ENCODE results near the gene CAMK2A.

DNA sequence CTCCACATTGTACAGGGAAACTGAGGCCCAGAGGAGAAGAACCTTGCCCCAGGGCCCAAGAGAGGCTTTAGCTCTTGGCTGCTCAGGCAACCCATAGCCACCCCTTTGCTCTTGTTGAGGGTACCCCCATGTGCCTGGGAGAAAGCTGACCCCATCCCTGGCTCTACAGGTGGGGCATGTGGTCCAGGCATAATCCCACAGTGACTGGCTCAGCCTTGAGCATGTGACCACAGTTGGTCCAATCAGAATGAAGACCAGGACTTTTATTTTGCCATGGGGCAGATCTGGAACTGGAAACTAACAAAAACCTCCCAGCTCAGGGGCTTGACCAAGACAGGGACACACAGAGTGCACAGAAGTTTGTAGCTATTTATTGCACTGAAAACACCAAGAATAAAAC is 70.4 kb downstream of the CAMK2A start:
- TF ChIP-seq, protein P1, sequence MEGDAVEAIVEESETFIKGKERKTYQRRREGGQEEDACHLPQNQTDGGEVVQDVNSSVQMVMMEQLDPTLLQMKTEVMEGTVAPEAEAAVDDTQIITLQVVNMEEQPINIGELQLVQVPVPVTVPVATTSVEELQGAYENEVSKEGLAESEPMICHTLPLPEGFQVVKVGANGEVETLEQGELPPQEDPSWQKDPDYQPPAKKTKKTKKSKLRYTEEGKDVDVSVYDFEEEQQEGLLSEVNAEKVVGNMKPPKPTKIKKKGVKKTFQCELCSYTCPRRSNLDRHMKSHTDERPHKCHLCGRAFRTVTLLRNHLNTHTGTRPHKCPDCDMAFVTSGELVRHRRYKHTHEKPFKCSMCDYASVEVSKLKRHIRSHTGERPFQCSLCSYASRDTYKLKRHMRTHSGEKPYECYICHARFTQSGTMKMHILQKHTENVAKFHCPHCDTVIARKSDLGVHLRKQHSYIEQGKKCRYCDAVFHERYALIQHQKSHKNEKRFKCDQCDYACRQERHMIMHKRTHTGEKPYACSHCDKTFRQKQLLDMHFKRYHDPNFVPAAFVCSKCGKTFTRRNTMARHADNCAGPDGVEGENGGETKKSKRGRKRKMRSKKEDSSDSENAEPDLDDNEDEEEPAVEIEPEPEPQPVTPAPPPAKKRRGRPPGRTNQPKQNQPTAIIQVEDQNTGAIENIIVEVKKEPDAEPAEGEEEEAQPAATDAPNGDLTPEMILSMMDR (IDR thresholded peaks at IDR 0.05): no peak
- no peak for TF ChIP-seq POLR2A (IDR thresholded peaks at IDR 0.05)

All from testis (tissue), 2 donors.